HG02973 (cell line): ENCODE measurements around the gene MRPL24.

Experiments
- ATAC-seq: cut with Tn5 transposase; IDR thresholded peaks from one replicate; pipeline ENCODE4 v1.9.1; 2021; ENCODE audit warnings: moderate library complexity; ENCODE audit not compliant: unreplicated experiment

MRPL24 gene

GRCh38 chr1:156692925-156693847 lies 47.7 kb downstream of the MRPL24 start:
- ATAC-seq: no peak

GRCh38 chr1:156692441-156692924 lies 48.4 kb downstream of the MRPL24 start:
- ATAC-seq: no peak

- no peak for ATAC-seq
These were observed 49.0 kb downstream of the MRPL24 start for GRCh38 chr1:156691665-156692440.

- no peak for ATAC-seq
These were observed 49.7 kb downstream of the MRPL24 start for GRCh38 chr1:156691191-156691590.

- ATAC-seq: no peak
These were observed 50.2 kb downstream of the MRPL24 start for GRCh38 chr1:156690675-156691036.

GRCh38 chr1:156689953-156690674 lies 50.8 kb downstream of the MRPL24 start:
- no peak for ATAC-seq

GRCh38 chr1:156689035-156689952 lies 51.6 kb downstream of the MRPL24 start:
- no peak for ATAC-seq
